PC-3 (cell line): ENCODE results near the gene MFSD6L.
A peak's percentile ranks its signal among the peaks of the same experiment; 100 is the strongest.

Experiments used
- CTCF ChIP-seq: fragments of 300-600 bp; sonication (generic); conservative IDR thresholded peaks from 2 replicates; pipeline ENCODE4 v1.5.1; 2017; ENCODE audit warnings: antibody characterized with exemption, low read depth, mild to moderate bottlenecking, low read length
- EZH2 ChIP-seq: fragments of 300-600 bp; sonication (generic); IDR thresholded peaks from one replicate; pipeline ENCODE4 v1.6.1; 2017; ENCODE audit warnings: antibody characterized with exemption, mild to moderate bottlenecking, low read length; ENCODE audit not compliant: unreplicated experiment
- EZH2phosphoT487 ChIP-seq: fragments of 300-600 bp; sonication (generic); IDR thresholded peaks from 2 replicates; pipeline ENCODE4 v1.6.1; 2018; ENCODE audit warnings: mild to moderate bottlenecking, antibody characterized with exemption, low read length, borderline replicate concordance

- TF ChIP-seq CTCF = peak; percentile 77
- TF ChIP-seq EZH2 = no peak
- TF ChIP-seq EZH2phosphoT487 = no peak
Measured at GRCh38 chr17:8785547-8786413, 13.4 kb downstream of the MFSD6L start.
